OCI-LY1 (cell line): ENCODE measurements around the gene SLC5A1.

Experiments
- H2AFZ ChIP-seq: fragments of 200-600 bp; sonication (generic), shearing (Covaris generic); 2 replicates; pipeline ENCODE4 v1.6.0; 2014; ENCODE audit warnings: antibody characterized with exemption, mild to moderate bottlenecking, low read length
- H3F3A ChIP-seq: fragments of 200-600 bp; sonication (generic), shearing (Covaris generic); 2 replicates; pipeline ENCODE4 v1.6.0; 2014; ENCODE audit warnings: mild to moderate bottlenecking, antibody characterized with exemption, low read length, moderate library complexity; ENCODE audit not compliant: insufficient read depth
- H3K27ac ChIP-seq: fragments of 200-600 bp; sonication (generic); 2 replicates; pipeline ENCODE4 v1.5.1; 2014; ENCODE audit warnings: low read length, mixed run types, mild to moderate bottlenecking, low read depth; ENCODE audit not compliant: poor library complexity, severe bottlenecking
- H3K27me3 ChIP-seq: fragments of 200-600 bp; sonication (generic); 2 replicates; pipeline ENCODE4 v1.6.0; 2014; ENCODE audit warnings: antibody characterized with exemption, mild to moderate bottlenecking, low read length, moderate library complexity; ENCODE audit not compliant: insufficient read depth
- H3K36me3 ChIP-seq: fragments of 200-600 bp; sonication (generic); 2 replicates; pipeline ENCODE4 v1.6.1; 2014; ENCODE audit warnings: mild to moderate bottlenecking, antibody characterized with exemption, low read length, moderate library complexity, mixed read lengths; ENCODE audit not compliant: insufficient read depth
- H3K4me1 ChIP-seq: fragments of 200-600 bp; sonication (generic); 2 replicates; pipeline ENCODE4 v1.5.1; 2014; ENCODE audit warnings: mild to moderate bottlenecking, low read length, moderate library complexity; ENCODE audit not compliant: insufficient read depth, severe bottlenecking
- H3K4me2 ChIP-seq: fragments of 200-600 bp; sonication (generic), shearing (Covaris generic); 2 replicates; pipeline ENCODE4 v1.6.1; 2014; ENCODE audit warnings: low read length
- H3K4me3 ChIP-seq: fragments of 200-600 bp; sonication (generic); 2 replicates; pipeline ENCODE4 v1.5.1; 2014; ENCODE audit warnings: low read length, low read depth, mild to moderate bottlenecking, mixed read lengths; ENCODE audit not compliant: poor library complexity, severe bottlenecking
- H3K79me2 ChIP-seq: fragments of 200-600 bp; shearing (Covaris generic); 2 replicates; pipeline ENCODE4 v1.6.1; 2016; ENCODE audit warnings: mixed run types, low read length, mixed read lengths; ENCODE audit not compliant: insufficient read depth
- H3K9ac ChIP-seq: fragments of 200-600 bp; sonication (generic), shearing (Covaris generic); 2 replicates; pipeline ENCODE4 v1.6.1; 2014; ENCODE audit warnings: mild to moderate bottlenecking, low read length, mixed read lengths
- H3K9me2 ChIP-seq: fragments of 200-600 bp; sonication (generic), shearing (Covaris generic); 2 replicates; pipeline ENCODE4 v1.6.1; 2014; ENCODE audit warnings: low read depth, mild to moderate bottlenecking, low read length, mixed read lengths
- H3K9me3 ChIP-seq: fragments of 200-600 bp; shearing (Covaris generic); 2 replicates; pipeline ENCODE4 v1.6.1; 2014; ENCODE audit warnings: low read length, mixed read lengths
- H4K20me1 ChIP-seq: fragments of 200-600 bp; sonication (generic), shearing (Covaris generic); 2 replicates; pipeline ENCODE4 v1.6.0; 2016; ENCODE audit warnings: mild to moderate bottlenecking, low read length; ENCODE audit not compliant: insufficient read depth
- EZH2 ChIP-seq: fragments of 200-600 bp; sonication (generic), shearing (Covaris generic); IDR thresholded peaks from 2 replicates; pipeline ENCODE4 v1.8.0; 2017; ENCODE audit warnings: borderline replicate concordance, mixed run types, mild to moderate bottlenecking, antibody characterized with exemption, low read length, moderate library complexity, mixed read lengths
- TF ChIP-seq, protein P1 (sequence below): fragments of 200-600 bp; sonication (generic), shearing (Covaris generic); IDR thresholded peaks from 2 replicates; pipeline ENCODE4 v1.5.1; 2017; ENCODE audit warnings: mild to moderate bottlenecking, antibody characterized with exemption, low read length, moderate library complexity, mixed read lengths

Gene SLC5A1

DNA sequence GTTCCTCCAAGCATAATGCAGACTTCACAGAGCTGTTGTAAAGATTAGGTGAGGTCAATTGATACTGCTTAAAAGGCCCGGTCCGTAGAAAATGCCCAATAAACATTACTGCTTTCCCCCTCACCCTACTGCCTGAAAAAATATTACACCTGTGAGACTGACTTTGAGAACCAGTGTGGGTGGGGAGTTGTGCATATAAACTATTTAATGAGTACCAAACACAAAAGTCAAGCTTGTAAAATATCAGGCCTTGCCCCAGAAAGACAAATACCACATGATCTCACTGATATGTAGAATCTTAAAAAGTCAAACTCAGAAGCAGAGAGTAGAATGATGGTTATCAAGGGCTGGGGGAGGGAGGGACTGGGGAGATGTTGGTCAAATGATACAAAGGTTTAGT lies 69.3 kb downstream of the SLC5A1 start:
- H3K79me2 ChIP-seq: no peaks in the 10 kb centered on the region
- H3K27me3 ChIP-seq: no peaks in the 10 kb centered on the region
- no peak for TF ChIP-seq EZH2
- TF ChIP-seq, protein P1, sequence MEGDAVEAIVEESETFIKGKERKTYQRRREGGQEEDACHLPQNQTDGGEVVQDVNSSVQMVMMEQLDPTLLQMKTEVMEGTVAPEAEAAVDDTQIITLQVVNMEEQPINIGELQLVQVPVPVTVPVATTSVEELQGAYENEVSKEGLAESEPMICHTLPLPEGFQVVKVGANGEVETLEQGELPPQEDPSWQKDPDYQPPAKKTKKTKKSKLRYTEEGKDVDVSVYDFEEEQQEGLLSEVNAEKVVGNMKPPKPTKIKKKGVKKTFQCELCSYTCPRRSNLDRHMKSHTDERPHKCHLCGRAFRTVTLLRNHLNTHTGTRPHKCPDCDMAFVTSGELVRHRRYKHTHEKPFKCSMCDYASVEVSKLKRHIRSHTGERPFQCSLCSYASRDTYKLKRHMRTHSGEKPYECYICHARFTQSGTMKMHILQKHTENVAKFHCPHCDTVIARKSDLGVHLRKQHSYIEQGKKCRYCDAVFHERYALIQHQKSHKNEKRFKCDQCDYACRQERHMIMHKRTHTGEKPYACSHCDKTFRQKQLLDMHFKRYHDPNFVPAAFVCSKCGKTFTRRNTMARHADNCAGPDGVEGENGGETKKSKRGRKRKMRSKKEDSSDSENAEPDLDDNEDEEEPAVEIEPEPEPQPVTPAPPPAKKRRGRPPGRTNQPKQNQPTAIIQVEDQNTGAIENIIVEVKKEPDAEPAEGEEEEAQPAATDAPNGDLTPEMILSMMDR: no peak
- H4K20me1 ChIP-seq: no peaks in the 10 kb centered on the region
- no peak overlapping the region for H3K27ac ChIP-seq
- H3K9ac ChIP-seq: no peak overlapping the region
- no peaks in the 10 kb centered on the region for H3K36me3 ChIP-seq
- H3K4me3 ChIP-seq: no peak overlapping the region
- H3K4me1 ChIP-seq: no peaks in the 10 kb centered on the region
- no peak overlapping the region for H2AFZ ChIP-seq
- no peaks in the 10 kb centered on the region for H3F3A ChIP-seq
- H3K9me2 ChIP-seq: no peaks in the 10 kb centered on the region
- H3K9me3 ChIP-seq: no peaks in the 10 kb centered on the region
- no peak overlapping the region for H3K4me2 ChIP-seq

DNA sequence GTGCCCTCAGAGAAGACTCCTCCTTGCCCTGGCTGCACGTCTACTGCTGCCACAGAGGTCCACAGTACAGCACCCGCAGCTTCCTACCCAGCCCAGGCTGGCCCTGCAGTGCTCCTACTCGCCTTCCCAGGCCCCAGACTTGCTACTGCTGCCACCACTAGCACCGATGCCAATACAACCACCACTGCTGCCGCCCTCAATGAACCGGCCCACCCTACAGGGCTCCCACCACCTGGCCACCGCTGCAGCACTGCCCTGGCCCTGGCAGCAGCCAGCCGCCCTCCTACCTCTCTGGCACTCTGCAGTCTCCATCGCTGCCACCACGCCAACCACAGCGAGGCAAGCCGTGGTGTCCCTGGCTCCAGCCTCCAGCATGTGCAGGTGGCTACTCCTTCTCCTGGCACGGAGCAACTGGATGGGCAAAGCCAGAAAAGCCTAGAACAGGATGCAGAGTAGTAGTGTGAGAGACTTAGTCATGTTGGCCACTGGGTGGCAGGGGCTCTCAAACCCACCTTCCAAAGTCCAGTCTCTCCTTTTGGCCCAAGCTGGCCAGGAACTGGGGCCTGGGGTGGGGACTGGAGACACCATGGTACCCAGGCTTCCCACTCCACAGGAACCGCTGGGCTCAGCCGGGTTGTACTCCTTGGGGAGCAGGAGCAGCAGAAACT lies 76.6 kb downstream of the SLC5A1 start:
- no peaks in the 10 kb centered on the region for H3K79me2 ChIP-seq
- H3K9ac ChIP-seq: no peak overlapping the region
- H2AFZ ChIP-seq: no peak overlapping the region
- H3K27ac ChIP-seq: no peak overlapping the region
- H3F3A ChIP-seq: no peaks in the 10 kb centered on the region
- H3K4me2 ChIP-seq: no peak overlapping the region
- no peaks in the 10 kb centered on the region for H3K27me3 ChIP-seq
- no peaks in the 10 kb centered on the region for H3K4me1 ChIP-seq
- no peak for TF ChIP-seq EZH2
- TF ChIP-seq, protein P1: no peak
- no peaks in the 10 kb centered on the region for H3K9me2 ChIP-seq
- no peaks in the 10 kb centered on the region for H3K36me3 ChIP-seq
- H4K20me1 ChIP-seq: no peaks in the 10 kb centered on the region
- no peaks in the 10 kb centered on the region for H3K9me3 ChIP-seq
- H3K4me3 ChIP-seq: no peak overlapping the region

DNA sequence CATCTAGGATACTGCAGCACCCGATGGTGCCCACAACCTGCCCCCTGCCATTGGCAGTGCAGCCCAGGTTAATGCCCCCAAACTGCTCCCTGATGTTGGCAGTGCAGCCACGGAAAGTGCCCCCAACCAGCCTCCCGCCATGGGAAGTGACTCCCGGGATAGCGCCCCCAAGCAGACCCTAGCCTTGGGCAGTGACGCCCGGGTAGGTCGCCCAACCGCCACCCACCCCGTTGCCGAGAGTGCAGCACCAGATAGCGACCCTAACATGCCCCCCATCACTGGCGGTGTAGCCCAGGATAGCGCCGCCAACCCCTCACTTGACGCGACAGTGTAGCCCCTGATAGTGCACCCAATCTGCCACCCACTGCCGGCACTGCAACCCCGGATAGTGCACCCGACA lies 77.5 kb downstream of the SLC5A1 start:
- no peaks in the 10 kb centered on the region for H3F3A ChIP-seq
- no peaks in the 10 kb centered on the region for H4K20me1 ChIP-seq
- H3K9me2 ChIP-seq: no peaks in the 10 kb centered on the region
- no peaks in the 10 kb centered on the region for H3K36me3 ChIP-seq
- H3K27ac ChIP-seq: no peak overlapping the region
- H3K9ac ChIP-seq: no peak overlapping the region
- TF ChIP-seq EZH2: no peak
- TF ChIP-seq, protein P1: no peak
- no peak overlapping the region for H3K4me2 ChIP-seq
- no peaks in the 10 kb centered on the region for H3K9me3 ChIP-seq
- H2AFZ ChIP-seq: no peak overlapping the region
- no peaks in the 10 kb centered on the region for H3K4me1 ChIP-seq
- no peak overlapping the region for H3K4me3 ChIP-seq
- H3K79me2 ChIP-seq: no peaks in the 10 kb centered on the region
- no peaks in the 10 kb centered on the region for H3K27me3 ChIP-seq
